A549 treated with CORT108297 at 1 μM for 4 hours (cell line): ENCODE results near the gene CDX4. TPM values are rescaled to one million over a fixed set of nuclear protein-coding genes. Genes with fewer than 3 reads are reported as not detected.

Experiments
- total RNA-seq: library from RNA; stranded (reverse); fragments of 200-300 nt; extraction: Qiagen RNA extraction; gene quantifications from 5 replicates; pipeline ENCODE4 v1.2.3, GENCODE V29; 2022

The CDX4 gene, protein sequence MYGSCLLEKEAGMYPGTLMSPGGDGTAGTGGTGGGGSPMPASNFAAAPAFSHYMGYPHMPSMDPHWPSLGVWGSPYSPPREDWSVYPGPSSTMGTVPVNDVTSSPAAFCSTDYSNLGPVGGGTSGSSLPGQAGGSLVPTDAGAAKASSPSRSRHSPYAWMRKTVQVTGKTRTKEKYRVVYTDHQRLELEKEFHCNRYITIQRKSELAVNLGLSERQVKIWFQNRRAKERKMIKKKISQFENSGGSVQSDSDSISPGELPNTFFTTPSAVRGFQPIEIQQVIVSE
- not detected in 5 replicates for total RNA-seq

DNA sequence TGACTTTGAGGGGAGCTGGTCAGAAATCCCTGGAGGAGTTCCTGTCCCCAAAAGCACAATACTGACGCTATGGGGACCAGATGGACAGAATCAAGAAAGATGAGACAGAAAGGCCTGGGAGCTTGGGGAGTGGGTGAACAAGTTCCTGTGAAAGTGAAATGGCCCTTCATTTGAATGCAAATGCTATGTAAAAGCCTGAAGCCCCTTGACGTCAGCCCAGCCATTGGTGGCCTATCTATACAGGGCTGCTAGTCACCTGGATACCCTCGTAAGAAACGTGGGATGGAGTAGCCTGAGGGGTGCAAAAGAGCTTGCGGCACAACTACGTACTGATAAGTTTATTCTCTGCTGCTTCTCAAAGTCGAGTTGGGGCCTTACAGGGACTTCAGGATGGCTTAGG is at the start of gene CDX4:
Gene CDX4 (plus strand): TSS at position 223 of the 400 bp plus-strand sequence. CDS start 201 bp downstream, outside the sequence.

Other genes with a start within 250 kb of the CDX4 start
- gene NAP1L2, start 232.2 kb upstream of the CDX4 start, total RNA-seq = 1.1 to 1.6 TPM (median 1.3 TPM) in 5 replicates
- 4.1 to 5.6 TPM (median 4.7 TPM) in 5 replicates for gene CHIC1, start 116.1 kb downstream of the CDX4 start, total RNA-seq